Activated T-helper 2 cell treated with anti-CD3 and anti-CD28 coated beads, Interferon-gamma antibody, Interleukin-2, Interleukin-4, amounts not matched to agents 10 μg/mL and 5 μg/mL and 100 μg/mL, durations not matched to agents 14 hours and 24 hours and 36 hours (primary cell): Measurements from ENCODE around the gene CNIH1. TPM values are rescaled to one million over a fixed set of nuclear protein-coding genes. Genes with fewer than 3 reads are reported as not detected.
"Not testable (repeated sequence)": the region's sequence is repeated elsewhere in the genome, so short reads cannot be mapped to it uniquely, and the experiment has no call there.

Source experiments
- DNase-seq: peaks from one replicate; pipeline ENCODE4 v3.0.0; 2021; ENCODE audit warnings: low spot score
- H3K27ac Mint-ChIP-seq: one replicate; pipeline ENCODE4 v1.8.0; 2021; ENCODE audit warnings: mixed read lengths
- H3K27me3 Mint-ChIP-seq: one replicate; pipeline ENCODE4 v1.8.0; 2021; ENCODE audit warnings: low read depth, mixed read lengths
- H3K36me3 Mint-ChIP-seq: one replicate; pipeline ENCODE4 v1.8.0; 2021; ENCODE audit warnings: low read depth, mixed read lengths
- H3K4me1 Mint-ChIP-seq: one replicate; pipeline ENCODE4 v1.8.0; 2021; ENCODE audit warnings: low read depth, mixed read lengths
- H3K4me3 Mint-ChIP-seq: one replicate; pipeline ENCODE4 v1.8.0; 2021; ENCODE audit warnings: low read depth, mild to moderate bottlenecking, moderate library complexity, mixed read lengths
- H3K9me3 Mint-ChIP-seq: one replicate; pipeline ENCODE4 v1.8.0; 2021; ENCODE audit warnings: mixed read lengths
- intact Hi-C: fragments of 100-400 bp; cut with micrococcal nuclease; formaldehyde crosslinking; loops from one replicate; pipeline ENCODE4 v1.15.1; 2023
- total RNA-seq: library from RNA; stranded (reverse); gene quantifications from 2 replicates; pipeline ENCODE4 v1.2.3, GENCODE V29; 2022

The CNIH1 gene
- total RNA-seq, 1 donor from 2014 or later, result 113 TPM

- H3K9me3 Mint-ChIP-seq, result no peaks in the 10 kb centered on the region
- peaks cover 53% of the 10 kb centered on the region for H3K27me3 Mint-ChIP-seq
- intact Hi-C loops, result no loop called here
- DNase-seq, result no peak
- no peaks in the 10 kb centered on the region for H3K36me3 Mint-ChIP-seq
- no peak overlapping the region for H3K27ac Mint-ChIP-seq
- no peaks in the 10 kb centered on the region for H3K4me1 Mint-ChIP-seq
- H3K4me3 Mint-ChIP-seq, result no peak overlapping the region
Measured at GRCh38 chr14:54383835-54384234, 57.3 kb downstream of the CNIH1 start.

- Mint-ChIP-seq H3K27ac (no peak overlapping the region), H3K27me3 (peaks cover 47% of the 10 kb centered on the region), H3K9me3 (no peaks in the 10 kb centered on the region), H3K4me3 (no peak overlapping the region), H3K36me3 (no peaks in the 10 kb centered on the region), H3K4me1 (no peaks in the 10 kb centered on the region)
- intact Hi-C loops, result no loop called here
- DNase-seq, result no peak
Measured at GRCh38 chr14:54381821-54382220, 59.4 kb downstream of the CNIH1 start.

DNA sequence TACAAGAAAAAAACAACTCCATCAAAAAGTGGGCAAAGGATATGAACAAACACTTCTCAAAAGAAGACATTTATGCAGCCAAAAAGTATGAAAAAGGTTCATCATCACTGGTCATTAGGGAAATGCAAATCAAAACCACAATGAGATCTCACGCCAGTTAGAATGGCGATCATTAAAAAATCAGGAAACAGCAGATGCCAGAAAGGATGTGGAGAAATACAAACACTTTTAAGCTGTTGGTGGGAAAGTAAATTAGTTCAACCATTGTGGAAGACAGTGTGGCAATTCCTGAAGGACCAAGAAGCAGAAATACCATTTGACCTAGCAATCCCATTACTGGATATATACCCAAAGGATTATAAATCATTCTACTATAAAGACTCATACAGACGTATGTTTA, 60.6 kb downstream of the CNIH1 start:
- peaks cover 39% of the 10 kb centered on the region for H3K27me3 Mint-ChIP-seq
- H3K36me3 Mint-ChIP-seq, H3K4me1 Mint-ChIP-seq, H3K27ac Mint-ChIP-seq, H3K4me3 Mint-ChIP-seq, H3K9me3 Mint-ChIP-seq, DNase-seq, intact Hi-C loops: not testable (repeated sequence)

GRCh38 chr14:54378893-54379292, 62.3 kb downstream of the CNIH1 start:
- H3K36me3 Mint-ChIP-seq, H3K27ac Mint-ChIP-seq, DNase-seq, H3K4me1 Mint-ChIP-seq, intact Hi-C loops, H3K4me3 Mint-ChIP-seq, H3K9me3 Mint-ChIP-seq: not testable (repeated sequence)
- peaks cover 34% of the 10 kb centered on the region for H3K27me3 Mint-ChIP-seq

GRCh38 chr14:54377501-54377900, 63.7 kb downstream of the CNIH1 start:
- Mint-ChIP-seq H3K27me3 (peaks cover 34% of the 10 kb centered on the region), H3K9me3 (no peaks in the 10 kb centered on the region)

GRCh38 chr14:54374117-54374884, 66.9 kb downstream of the CNIH1 start:
- no peaks in the 10 kb centered on the region for H3K36me3 Mint-ChIP-seq
- peaks cover 7% of the 10 kb centered on the region for H3K4me1 Mint-ChIP-seq
- no peak overlapping the region for H3K4me3 Mint-ChIP-seq
- H3K27me3 Mint-ChIP-seq, result peaks cover 18% of the 10 kb centered on the region
- H3K27ac Mint-ChIP-seq, result no peak overlapping the region
- no peaks in the 10 kb centered on the region for H3K9me3 Mint-ChIP-seq
- no peak for DNase-seq
- intact Hi-C loops, result no loop called here

More at GRCh38 chr14:54377501-54377900, 63.7 kb downstream of the CNIH1 start:
- Mint-ChIP-seq H3K4me3 (no peak overlapping the region), H3K4me1 (no peaks in the 10 kb centered on the region), H3K27ac (no peak overlapping the region), H3K36me3 (no peaks in the 10 kb centered on the region)
- DNase-seq, result no peak
- intact Hi-C loops, result no loop called here

Other genes starting within 250 kb of the CNIH1 start
- 53.4 and 57.5 TPM in 2 replicates for gene CDKN3, start 44.4 kb downstream of the CNIH1 start, total RNA-seq
- gene GMFB, start 47.6 kb upstream of the CNIH1 start, total RNA-seq, result 36.3 and 40.0 TPM in 2 replicates
- gene CGRRF1, start 68.5 kb upstream of the CNIH1 start, total RNA-seq, result 6.2 and 9.1 TPM in 2 replicates
- gene SAMD4A, start 125.8 kb upstream of the CNIH1 start, total RNA-seq, result 4.3 and 5.1 TPM in 2 replicates